ENCODE data around the gene PANK2. TPM values are rescaled to one million over a fixed set of nuclear protein-coding genes. Genes with fewer than 3 reads are reported as not detected.

Gene PANK2
- polyA plus RNA-seq, 1 donor = 32.7 TPM

Other genes starting within 250 kb of the PANK2 start
- not detected for gene GFRA4, start 226.0 kb upstream of the PANK2 start, polyA plus RNA-seq (ENCODE audit: insufficient read length)
- gene ADAM33, start 207.4 kb upstream of the PANK2 start, polyA plus RNA-seq (ENCODE audit: insufficient read length) = 61.5 TPM
- 4.6 TPM for gene SIGLEC1, start 176.8 kb upstream of the PANK2 start, polyA plus RNA-seq (ENCODE audit: insufficient read length)
- gene HSPA12B, start 156.7 kb upstream of the PANK2 start, polyA plus RNA-seq (ENCODE audit: insufficient read length) = 25.5 TPM
- 29.1 TPM for gene ADISSP, start 121.6 kb upstream of the PANK2 start, polyA plus RNA-seq (ENCODE audit: insufficient read length)
- gene SPEF1, start 107.9 kb upstream of the PANK2 start, polyA plus RNA-seq (ENCODE audit: insufficient read length) = not detected
- gene CENPB, start 102.6 kb upstream of the PANK2 start, polyA plus RNA-seq (ENCODE audit: insufficient read length) = 47.8 TPM
- 122 TPM for gene CDC25B, start 93.1 kb upstream of the PANK2 start, polyA plus RNA-seq (ENCODE audit: insufficient read length)
- 11.8 TPM for gene AP5S1, start 68.8 kb upstream of the PANK2 start, polyA plus RNA-seq (ENCODE audit: insufficient read length)
- 26.0 TPM for gene MAVS, start 42.6 kb upstream of the PANK2 start, polyA plus RNA-seq (ENCODE audit: insufficient read length)
- gene RNF24, start 126.2 kb downstream of the PANK2 start, polyA plus RNA-seq (ENCODE audit: insufficient read length) = 21.4 TPM

All from hindlimb muscle (tissue), 1 donor.